K562 (cell line): ENCODE measurements around the gene PGPEP1. TPM values are rescaled to one million over a fixed set of nuclear protein-coding genes. Genes with fewer than 3 reads are reported as not detected.

ENCODE experiments used
- ETV6 ChIP-seq, 3 experiments: fragments of 150-350 bp in 1 of 3; sonication (generic) in 1 of 3; formaldehyde crosslinking in 1 of 3; IDR thresholded peaks; 2 replicates each; pipeline versions ENCODE4 v1.6.1 to v1.8.0; 2014 to 2022; ENCODE audit warnings: borderline replicate concordance in 2 of 3, low read depth in 2 of 3, antibody characterized with exemption in 1 of 3, low read length in 1 of 3, mild to moderate bottlenecking in 1 of 3, missing genetic modification reagents in 1 of 3
- FOXK1 ChIP-seq: sonication (generic); formaldehyde crosslinking; IDR thresholded peaks from 2 replicates; pipeline ENCODE4 v1.8.0; 2022; ENCODE audit warnings: missing genetic modification reagents, mild to moderate bottlenecking, borderline replicate concordance
- FUS ChIP-seq: fragments of 200-400 bp; formaldehyde crosslinking; optimal IDR thresholded peaks from 2 replicates; pipeline ENCODE3; 2017; ENCODE audit warnings: low read depth, low read length
- GATAD2B ChIP-seq: fragments of 450-650 bp; IDR thresholded peaks from 2 replicates; pipeline ENCODE4 v1.6.1; 2017; ENCODE audit warnings: mild to moderate bottlenecking, borderline replicate concordance
- KDM1A ChIP-seq, 2 experiments: fragments of 450-650 bp; IDR thresholded peaks; 2 replicates each; pipeline ENCODE4 v1.6.1; 2016; ENCODE audit warnings: mild to moderate bottlenecking in 2 of 2
- KDM4B ChIP-seq, 2 experiments: fragments of 450-650 bp in 1 of 2; sonication (generic) in 1 of 2; IDR thresholded peaks; 2 replicates each; pipeline ENCODE4 v1.6.1; 2016 to 2017; ENCODE audit warnings: borderline replicate concordance in 2 of 2, antibody characterized with exemption in 1 of 2, low read depth in 1 of 2, mild to moderate bottlenecking in 1 of 2
- KLF1 ChIP-seq: fragments of 450-650 bp; IDR thresholded peaks from 2 replicates; pipeline ENCODE4 v1.6.1; 2016; ENCODE audit warnings: missing genetic modification characterization, missing compliant biosample characterization
- LARP7 ChIP-seq: fragments of 450-650 bp; IDR thresholded peaks from 2 replicates; pipeline ENCODE4 v1.6.1; 2016
- MCM5 ChIP-seq: fragments of 450-650 bp; IDR thresholded peaks from 2 replicates; pipeline ENCODE4 v1.6.1; 2016; ENCODE audit warnings: low read depth
- SIX5 ChIP-seq, 2 experiments: IDR thresholded peaks; 2 replicates each; pipeline ENCODE4 v1.6.1; 2011; ENCODE audit warnings: low read length in 2 of 2, borderline replicate concordance in 1 of 2, low read depth in 1 of 2, mild to moderate bottlenecking in 1 of 2, moderate library complexity in 1 of 2; ENCODE audit not compliant: insufficient read depth in 1 of 2
- TBP ChIP-seq: optimal IDR thresholded peaks from 2 replicates; pipeline ENCODE3; 2011; ENCODE audit warnings: low read depth, low read length, improper control_type of control experiment
- U2AF1 ChIP-seq: fragments of 200-400 bp; formaldehyde crosslinking; optimal IDR thresholded peaks from 2 replicates; pipeline ENCODE3; 2017; ENCODE audit warnings: mild to moderate bottlenecking, low read depth, low read length, moderate library complexity
- YY1 ChIP-seq, 3 experiments: IDR thresholded peaks; 2 replicates each; pipeline ENCODE4 v1.6.1; 2011; ENCODE audit warnings: low read length in 2 of 3, mild to moderate bottlenecking in 2 of 3, moderate library complexity in 2 of 3, borderline replicate concordance in 1 of 3, control low read depth in 1 of 3, low read depth in 1 of 3; ENCODE audit not compliant: insufficient read depth in 3 of 3, insufficient replicate concordance in 2 of 3, control insufficient read depth in 1 of 3, insufficient read length in 1 of 3; ENCODE audit errors: extremely low read depth in 1 of 3
- ZNF589 ChIP-seq: fragments of 200-800 bp; sonication (Bioruptor generic); IDR thresholded peaks from 2 replicates; pipeline ENCODE4 v1.6.1; 2016; ENCODE audit warnings: low read depth, missing genetic modification characterization, missing compliant biosample characterization
- ZNF695 ChIP-seq: fragments of 450-650 bp; formaldehyde crosslinking; IDR thresholded peaks from 2 replicates; pipeline ENCODE4 v1.4.0; 2020; ENCODE audit warnings: mild to moderate bottlenecking, moderate library complexity
- polyA plus RNA-seq, 8 experiments: library from polyadenylated mRNA; depleted of rRNA in 4 of 8; stranded (reverse) in 5 of 8; unstranded in 3 of 8; fragments of >200 nt; fragmentation: Nextera tagmentation in 2 of 8; fragmentation: Illumina TruSeq in 1 of 8; extraction: Ambion mirVana in 2 of 8; extraction: Trizol in 1 of 8; gene quantifications; 2 replicates each; pipeline versions ENCODE4 v1.2.1 to v1.2.3, GENCODE V29; 2011 to 2014; ENCODE audit warnings: inconsistent platforms in 1 of 8, missing spikeins in 1 of 8
- total RNA-seq, 7 experiments: library from RNA; depleted of rRNA in 6 of 7; stranded (reverse); fragments of >200 nt in 6 of 7; fragmentation: Illumina TruSeq in 2 of 7; extraction: Trizol in 2 of 7; gene quantifications; 2 replicates each; pipeline versions ENCODE4 v1.2.1 to v1.2.3, GENCODE V29; 2011 to 2021; ENCODE audit warnings: low replicate concordance in 1 of 7
- TF ChIP-seq, protein P1 (sequence below): fragments of 450-650 bp; IDR thresholded peaks from 2 replicates; pipeline ENCODE4 v1.6.1; 2014; ENCODE audit warnings: low read depth, mild to moderate bottlenecking, moderate library complexity, borderline replicate concordance
- TF ChIP-seq, protein P2 (sequence below), 2 experiments: IDR thresholded peaks; 2 replicates each; pipeline ENCODE4 v1.6.1; 2012; ENCODE audit warnings: improper control_type of control experiment in 2 of 2, low read depth in 2 of 2, low read length in 2 of 2, borderline replicate concordance in 1 of 2
- TF ChIP-seq, protein P3 (sequence below): fragments of 450-650 bp; formaldehyde crosslinking; IDR thresholded peaks from 2 replicates; pipeline ENCODE4 v1.4.0; 2022; ENCODE audit warnings: missing genetic modification characterization

The PGPEP1 gene
- total and polyA plus RNA-seq, 9 of the 15 experiments (the other 6 are each of a cell fraction or from before 2014, with no cell fraction given) = 10.0 to 69.6 (median 33.5) TPM

DNA sequence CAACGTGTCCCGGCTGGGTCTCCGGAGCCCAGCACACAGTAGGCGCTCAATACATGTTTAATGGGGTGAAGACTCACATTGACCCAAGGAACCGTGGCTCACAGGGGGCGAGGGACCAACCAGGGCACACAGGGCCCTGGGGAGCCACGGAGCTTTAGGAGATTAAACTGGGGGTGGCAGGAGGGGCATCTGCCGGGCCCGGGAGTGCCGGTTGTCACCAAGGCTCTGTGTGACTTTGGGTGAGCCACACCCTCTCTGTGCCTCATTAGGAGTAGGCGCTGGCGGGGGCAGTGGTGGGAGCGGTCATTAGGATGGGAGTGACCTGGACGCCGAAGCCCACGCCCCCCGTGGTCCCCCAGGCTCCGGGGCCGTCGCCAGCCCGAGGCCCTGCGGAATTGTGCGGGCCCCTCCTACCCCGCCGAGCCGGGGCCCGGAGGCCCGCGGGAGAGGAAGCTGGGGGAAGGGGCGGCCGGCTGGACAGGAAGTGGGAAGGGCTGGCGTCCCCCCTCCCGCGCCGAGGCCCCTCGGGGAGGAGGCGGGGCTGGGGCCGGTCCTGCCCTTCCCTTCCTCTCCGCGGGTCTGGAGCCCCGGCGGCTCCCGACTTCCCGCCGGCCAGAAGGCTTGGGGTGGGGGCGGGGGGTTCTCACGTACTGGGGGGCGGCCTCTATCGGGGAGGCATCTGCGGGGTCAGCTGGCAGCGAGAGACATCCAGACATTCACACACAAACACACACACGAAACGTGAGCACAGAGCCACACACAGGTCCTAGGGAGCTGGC lies 77.0 kb downstream of the PGPEP1 start (continued):
- no peak for TF ChIP-seq FOXK1 (CRISPR knock-in tag)
- peak in 1 of 3 experiments; percentile 33 for TF ChIP-seq YY1 (IDR thresholded peaks at IDR 0.05; ENCODE audit: borderline replicate concordance in 1 of 3, control insufficient read depth in 1 of 3, extremely low read depth in 1 of 3, insufficient read depth in 3 of 3, insufficient read length in 1 of 3, insufficient replicate concordance in 2 of 3, low read depth in 1 of 3, low read length in 2 of 3)
- peak; percentile 76 to 90 for TF ChIP-seq KDM1A (IDR thresholded peaks at IDR 0.05)
- TF ChIP-seq ZNF589 (CRISPR knock-in tag) = no peak
- TF ChIP-seq ZNF695 (CRISPR knock-in tag) = peak; percentile 84; the same call in 1 of the 2 replicates
- peak; percentile 62; the same call in 1 of the 2 replicates for TF ChIP-seq GATAD2B
- no peak for TF ChIP-seq LARP7
- TF ChIP-seq SIX5 (IDR thresholded peaks at IDR 0.05; ENCODE audit: borderline replicate concordance in 1 of 2, insufficient read depth in 1 of 2, low read depth in 1 of 2, low read length in 2 of 2) = no peak
- peak; percentile 50 for TF ChIP-seq FUS
- peak in 1 of 2 experiments; percentile 92; a peak in 2 of 4 replicates for TF ChIP-seq KDM4B (IDR thresholded peaks at IDR 0.05; ENCODE audit: borderline replicate concordance in 2 of 2, low read depth in 1 of 2)
- TF ChIP-seq, protein P1, sequence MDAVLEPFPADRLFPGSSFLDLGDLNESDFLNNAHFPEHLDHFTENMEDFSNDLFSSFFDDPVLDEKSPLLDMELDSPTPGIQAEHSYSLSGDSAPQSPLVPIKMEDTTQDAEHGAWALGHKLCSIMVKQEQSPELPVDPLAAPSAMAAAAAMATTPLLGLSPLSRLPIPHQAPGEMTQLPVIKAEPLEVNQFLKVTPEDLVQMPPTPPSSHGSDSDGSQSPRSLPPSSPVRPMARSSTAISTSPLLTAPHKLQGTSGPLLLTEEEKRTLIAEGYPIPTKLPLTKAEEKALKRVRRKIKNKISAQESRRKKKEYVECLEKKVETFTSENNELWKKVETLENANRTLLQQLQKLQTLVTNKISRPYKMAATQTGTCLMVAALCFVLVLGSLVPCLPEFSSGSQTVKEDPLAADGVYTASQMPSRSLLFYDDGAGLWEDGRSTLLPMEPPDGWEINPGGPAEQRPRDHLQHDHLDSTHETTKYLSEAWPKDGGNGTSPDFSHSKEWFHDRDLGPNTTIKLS = peak; percentile 69; the same call in 1 of the 2 replicates
- TF ChIP-seq, protein P2, sequence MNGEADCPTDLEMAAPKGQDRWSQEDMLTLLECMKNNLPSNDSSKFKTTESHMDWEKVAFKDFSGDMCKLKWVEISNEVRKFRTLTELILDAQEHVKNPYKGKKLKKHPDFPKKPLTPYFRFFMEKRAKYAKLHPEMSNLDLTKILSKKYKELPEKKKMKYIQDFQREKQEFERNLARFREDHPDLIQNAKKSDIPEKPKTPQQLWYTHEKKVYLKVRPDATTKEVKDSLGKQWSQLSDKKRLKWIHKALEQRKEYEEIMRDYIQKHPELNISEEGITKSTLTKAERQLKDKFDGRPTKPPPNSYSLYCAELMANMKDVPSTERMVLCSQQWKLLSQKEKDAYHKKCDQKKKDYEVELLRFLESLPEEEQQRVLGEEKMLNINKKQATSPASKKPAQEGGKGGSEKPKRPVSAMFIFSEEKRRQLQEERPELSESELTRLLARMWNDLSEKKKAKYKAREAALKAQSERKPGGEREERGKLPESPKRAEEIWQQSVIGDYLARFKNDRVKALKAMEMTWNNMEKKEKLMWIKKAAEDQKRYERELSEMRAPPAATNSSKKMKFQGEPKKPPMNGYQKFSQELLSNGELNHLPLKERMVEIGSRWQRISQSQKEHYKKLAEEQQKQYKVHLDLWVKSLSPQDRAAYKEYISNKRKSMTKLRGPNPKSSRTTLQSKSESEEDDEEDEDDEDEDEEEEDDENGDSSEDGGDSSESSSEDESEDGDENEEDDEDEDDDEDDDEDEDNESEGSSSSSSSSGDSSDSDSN (IDR thresholded peaks at IDR 0.05; ENCODE audit: borderline replicate concordance in 1 of 2, low read depth in 2 of 2, low read length in 2 of 2) = peak; percentile 82 to 87; a peak in 3 of 4 replicates
- TF ChIP-seq, protein P3, sequence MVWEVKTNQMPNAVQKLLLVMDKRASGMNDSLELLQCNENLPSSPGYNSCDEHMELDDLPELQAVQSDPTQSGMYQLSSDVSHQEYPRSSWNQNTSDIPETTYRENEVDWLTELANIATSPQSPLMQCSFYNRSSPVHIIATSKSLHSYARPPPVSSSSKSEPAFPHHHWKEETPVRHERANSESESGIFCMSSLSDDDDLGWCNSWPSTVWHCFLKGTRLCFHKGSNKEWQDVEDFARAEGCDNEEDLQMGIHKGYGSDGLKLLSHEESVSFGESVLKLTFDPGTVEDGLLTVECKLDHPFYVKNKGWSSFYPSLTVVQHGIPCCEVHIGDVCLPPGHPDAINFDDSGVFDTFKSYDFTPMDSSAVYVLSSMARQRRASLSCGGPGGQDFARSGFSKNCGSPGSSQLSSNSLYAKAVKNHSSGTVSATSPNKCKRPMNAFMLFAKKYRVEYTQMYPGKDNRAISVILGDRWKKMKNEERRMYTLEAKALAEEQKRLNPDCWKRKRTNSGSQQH (CRISPR knock-in tag) = no peak
- peak; percentile 78 for TF ChIP-seq U2AF1
- peak; percentile 29 for TF ChIP-seq TBP
- TF ChIP-seq KLF1 (tag) = 0 out of 2 replicates have a peak, but pooled peaks have one; percentile 50
- no peak for TF ChIP-seq MCM5
- peak in 1 of 2 experiments; percentile 77; a peak in 1 of 4 replicates for TF ChIP-seq ETV6 (IDR thresholded peaks at IDR 0.05; ENCODE audit: borderline replicate concordance in 1 of 2, low read depth in 2 of 2, low read length in 1 of 2)
- no peak for TF ChIP-seq ETV6 (CRISPR knock-in tag; IDR thresholded peaks at IDR 0.05; ENCODE audit: borderline replicate concordance)
